Endothelial cell (in vitro differentiated cells): ENCODE results near the gene EPB41L4A. TPM values are rescaled to one million over a fixed set of nuclear protein-coding genes. Genes with fewer than 3 reads are reported as not detected.
A peak's percentile ranks its signal among the peaks of the same experiment; 100 is the strongest.

Experiments used
- DNase-seq: peaks from one replicate; pipeline ENCODE4 v3.0.0; 2021; ENCODE audit warnings: low spot score
- H3K27ac Mint-ChIP-seq: one replicate; pipeline ENCODE4 v1.8.0; 2021; ENCODE audit warnings: mixed read lengths, inconsistent platforms; ENCODE audit not compliant: unreplicated experiment
- H3K27me3 Mint-ChIP-seq: one replicate; pipeline ENCODE4 v1.8.0; 2021; ENCODE audit warnings: mild to moderate bottlenecking, moderate library complexity, mixed read lengths, inconsistent platforms; ENCODE audit not compliant: unreplicated experiment
- H3K36me3 Mint-ChIP-seq: one replicate; pipeline ENCODE4 v1.8.0; 2021; ENCODE audit warnings: mild to moderate bottlenecking, low read depth, mixed read lengths, inconsistent platforms; ENCODE audit not compliant: unreplicated experiment
- H3K4me1 Mint-ChIP-seq: one replicate; pipeline ENCODE4 v1.8.0; 2021; ENCODE audit warnings: mild to moderate bottlenecking, mixed read lengths, inconsistent platforms; ENCODE audit not compliant: unreplicated experiment
- H3K4me3 Mint-ChIP-seq: one replicate; pipeline ENCODE4 v1.8.0; 2021; ENCODE audit warnings: mild to moderate bottlenecking, mixed read lengths, inconsistent platforms; ENCODE audit not compliant: unreplicated experiment
- H3K9me3 Mint-ChIP-seq: one replicate; pipeline ENCODE4 v1.8.0; 2021; ENCODE audit warnings: mixed read lengths, inconsistent platforms; ENCODE audit not compliant: unreplicated experiment
- total RNA-seq: library from RNA; stranded (reverse); fragmentation: NEBNext Ultra II Directional; extraction: Animal tissue kit (Norgen Biotek cat#: 25700); gene quantifications from one replicate; pipeline ENCODE4 v1.2.1, GENCODE V29; 2021; ENCODE audit not compliant: unreplicated experiment
- TF ChIP-seq, protein P1 (sequence below): fragments of 200-600 bp; sonication (generic); IDR thresholded peaks from one replicate; pipeline ENCODE4 v1.5.0; 2021; ENCODE audit warnings: antibody characterized with exemption; ENCODE audit not compliant: unreplicated experiment

EPB41L4A gene
- total RNA-seq, 1 donor from 2014 or later, result 50.6 TPM

DNA sequence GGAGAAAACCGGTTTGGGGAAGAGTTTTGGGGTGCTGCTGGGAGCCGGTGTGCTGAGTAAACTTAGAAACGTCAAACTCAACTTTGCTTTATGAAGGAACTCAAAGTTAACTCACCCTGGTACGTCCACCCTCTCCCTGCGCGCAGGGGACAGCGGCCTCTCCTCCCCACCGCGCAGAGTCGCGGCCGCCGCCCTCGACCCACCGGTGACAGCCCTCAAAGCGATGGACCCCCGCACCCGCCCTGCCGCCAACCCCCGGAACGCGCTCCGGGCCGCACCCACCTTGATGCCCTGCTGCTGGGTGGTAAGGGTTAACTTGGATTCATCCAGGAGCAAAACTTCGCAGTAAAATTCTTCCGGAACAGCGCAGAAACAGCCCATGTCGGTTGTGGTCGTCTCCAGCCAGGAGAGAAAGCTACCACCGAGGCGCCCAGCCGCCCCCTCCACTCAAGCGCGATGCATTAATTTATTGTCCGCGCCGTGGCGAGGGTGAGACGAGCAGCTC, 366 bp downstream of the EPB41L4A start:
- peak; percentile 23 for DNase-seq
- H3K27ac Mint-ChIP-seq, result no peak overlapping the region

DNA sequence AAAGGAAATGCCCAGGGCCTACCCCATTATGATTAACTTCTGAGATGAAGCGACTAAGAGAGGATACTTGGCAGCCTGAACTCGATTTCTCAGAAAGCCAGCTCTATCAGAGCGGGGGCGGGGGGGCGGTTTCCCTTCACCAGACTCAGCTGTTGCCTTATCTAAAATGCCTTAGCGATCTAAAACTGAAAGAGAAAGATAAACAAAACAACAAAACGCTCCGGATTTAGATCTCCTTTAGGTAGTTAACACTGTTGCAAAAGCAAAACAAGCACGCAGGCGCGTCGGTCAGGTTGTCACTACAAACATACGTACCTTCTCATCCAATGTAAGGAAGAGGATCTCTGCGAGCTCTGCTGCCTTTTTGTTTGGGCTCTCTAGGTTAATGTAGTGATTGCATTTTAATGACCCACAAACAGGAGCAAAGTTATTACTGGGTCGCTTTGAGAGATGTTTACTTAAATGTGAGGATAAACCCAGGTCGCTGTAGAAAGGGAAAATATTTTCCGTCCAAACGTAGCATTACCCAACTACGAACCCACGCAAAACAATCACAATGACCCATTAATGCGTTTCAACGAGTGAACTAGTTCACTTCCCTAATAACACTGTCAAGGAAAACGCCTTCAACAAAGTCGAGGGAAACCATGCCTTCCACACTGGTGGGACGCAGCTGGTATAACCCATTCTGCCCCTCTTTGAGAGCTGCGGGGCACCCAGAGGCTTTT, 982 bp downstream of the EPB41L4A start:
- peaks cover 31% of the 10 kb centered on the region for H3K4me1 Mint-ChIP-seq
- peak overlapping the region; percentile 90 for H3K4me3 Mint-ChIP-seq
- H3K27me3 Mint-ChIP-seq, result peaks cover 7% of the 10 kb centered on the region
- TF ChIP-seq, protein P1, sequence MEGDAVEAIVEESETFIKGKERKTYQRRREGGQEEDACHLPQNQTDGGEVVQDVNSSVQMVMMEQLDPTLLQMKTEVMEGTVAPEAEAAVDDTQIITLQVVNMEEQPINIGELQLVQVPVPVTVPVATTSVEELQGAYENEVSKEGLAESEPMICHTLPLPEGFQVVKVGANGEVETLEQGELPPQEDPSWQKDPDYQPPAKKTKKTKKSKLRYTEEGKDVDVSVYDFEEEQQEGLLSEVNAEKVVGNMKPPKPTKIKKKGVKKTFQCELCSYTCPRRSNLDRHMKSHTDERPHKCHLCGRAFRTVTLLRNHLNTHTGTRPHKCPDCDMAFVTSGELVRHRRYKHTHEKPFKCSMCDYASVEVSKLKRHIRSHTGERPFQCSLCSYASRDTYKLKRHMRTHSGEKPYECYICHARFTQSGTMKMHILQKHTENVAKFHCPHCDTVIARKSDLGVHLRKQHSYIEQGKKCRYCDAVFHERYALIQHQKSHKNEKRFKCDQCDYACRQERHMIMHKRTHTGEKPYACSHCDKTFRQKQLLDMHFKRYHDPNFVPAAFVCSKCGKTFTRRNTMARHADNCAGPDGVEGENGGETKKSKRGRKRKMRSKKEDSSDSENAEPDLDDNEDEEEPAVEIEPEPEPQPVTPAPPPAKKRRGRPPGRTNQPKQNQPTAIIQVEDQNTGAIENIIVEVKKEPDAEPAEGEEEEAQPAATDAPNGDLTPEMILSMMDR, result no peak
- H3K36me3 Mint-ChIP-seq, result peaks cover 3% of the 10 kb centered on the region
- DNase-seq, result peak; percentile 7
- peak overlapping the region; percentile 2 for H3K27ac Mint-ChIP-seq
- H3K9me3 Mint-ChIP-seq, result no peaks in the 10 kb centered on the region

More for the DNA sequence above, 366 bp downstream of the EPB41L4A start:
- Mint-ChIP-seq H3K36me3 (peaks cover under 1% of the 10 kb centered on the region), H3K4me3 (peak overlapping the region; percentile 90), H3K4me1 (peaks cover 25% of the 10 kb centered on the region), H3K9me3 (no peaks in the 10 kb centered on the region), H3K27me3 (peaks cover 7% of the 10 kb centered on the region)
- TF ChIP-seq, protein P1, result no peak

DNA sequence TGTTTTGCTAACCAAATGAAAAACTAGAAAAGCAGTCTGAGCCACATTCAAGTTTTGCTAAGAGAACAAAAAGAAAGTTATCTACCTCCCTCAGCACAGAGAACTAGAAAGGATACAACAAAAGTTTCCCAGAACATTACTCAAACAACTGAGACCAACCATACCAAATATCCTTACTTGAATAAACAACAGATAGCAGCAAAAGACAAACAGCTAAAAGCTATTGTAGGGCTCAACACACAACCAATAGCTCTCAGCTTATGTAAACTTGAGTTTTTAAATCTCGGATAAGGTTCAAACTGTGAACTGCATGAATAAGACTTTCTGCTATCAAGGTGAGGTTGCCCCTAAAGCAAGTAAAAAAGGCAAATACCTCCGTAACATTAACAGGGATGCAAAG, 3.5 kb downstream of the EPB41L4A start:
- Mint-ChIP-seq H3K27ac (no peak overlapping the region), H3K4me1 (peaks cover 57% of the 10 kb centered on the region), H3K9me3 (no peaks in the 10 kb centered on the region), H3K36me3 (peaks cover 7% of the 10 kb centered on the region), H3K27me3 (peaks cover 7% of the 10 kb centered on the region), H3K4me3 (no peak overlapping the region)
- no peak for DNase-seq
- TF ChIP-seq, protein P1, result no peak

DNA sequence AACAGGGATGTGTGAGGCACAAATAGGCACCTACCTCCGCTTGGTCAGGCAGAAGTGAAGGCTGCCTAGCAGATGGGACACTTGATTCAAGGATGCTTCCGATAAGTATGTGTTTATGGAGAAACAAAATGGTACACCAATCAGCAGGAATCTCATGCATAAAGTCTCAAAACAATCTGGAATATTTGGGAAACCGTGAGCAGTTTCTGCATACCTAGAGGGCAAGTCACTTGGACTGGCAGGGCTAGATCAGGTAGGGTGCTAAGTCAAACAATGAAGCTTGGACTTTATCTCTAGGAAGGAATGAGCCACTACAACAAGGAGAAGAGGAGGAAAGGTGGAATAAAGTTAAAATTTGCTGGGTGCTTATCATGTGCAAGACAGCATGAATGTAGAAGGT, 5.5 kb downstream of the EPB41L4A start:
- peaks cover 7% of the 10 kb centered on the region for H3K27me3 Mint-ChIP-seq
- H3K27ac Mint-ChIP-seq, result no peak overlapping the region
- H3K4me1 Mint-ChIP-seq, result peaks cover 71% of the 10 kb centered on the region

More for the DNA sequence above, 5.5 kb downstream of the EPB41L4A start:
- Mint-ChIP-seq H3K4me3 (no peak overlapping the region), H3K36me3 (peaks cover 7% of the 10 kb centered on the region), H3K9me3 (no peaks in the 10 kb centered on the region)
- no peak for DNase-seq
- TF ChIP-seq, protein P1, result no peak
